Activated CD4-positive, alpha-beta T cell treated with anti-CD3 and anti-CD28 coated beads, Interleukin-2, amount 50 U/mL, for 1 hour (primary cell): ENCODE data around the gene SLC4A3.

Experiments
- DNase-seq: peaks from one replicate; pipeline ENCODE4 v3.0.0-alpha.2; 2020

Gene SLC4A3

GRCh38 chr2:219612577-219613286 is 14.7 kb upstream of the SLC4A3 start:
- no peak for DNase-seq

GRCh38 chr2:219613461-219614070 is 13.9 kb upstream of the SLC4A3 start:
- DNase-seq = no peak

- no peak for DNase-seq
Measured at GRCh38 chr2:219614076-219614860, 13.2 kb upstream of the SLC4A3 start.

- no peak for DNase-seq
Measured at GRCh38 chr2:219615036-219615435, 12.4 kb upstream of the SLC4A3 start.

GRCh38 chr2:219615894-219616293 is 11.5 kb upstream of the SLC4A3 start:
- no peak for DNase-seq

- no peak for DNase-seq
Measured at GRCh38 chr2:219616550-219616949, 10.9 kb upstream of the SLC4A3 start.

GRCh38 chr2:219618733-219619122 is 8.7 kb upstream of the SLC4A3 start:
- no peak for DNase-seq

GRCh38 chr2:219619235-219619634 is 8.2 kb upstream of the SLC4A3 start:
- no peak for DNase-seq

- no peak for DNase-seq
Measured at GRCh38 chr2:219620546-219620945, 6.9 kb upstream of the SLC4A3 start.

GRCh38 chr2:219621935-219622334 is 5.5 kb upstream of the SLC4A3 start:
- DNase-seq = no peak

- DNase-seq = no peak
Measured at GRCh38 chr2:219622472-219622871, 5.0 kb upstream of the SLC4A3 start.

- no peak for DNase-seq
Measured at GRCh38 chr2:219624565-219624964, 2.9 kb upstream of the SLC4A3 start.

GRCh38 chr2:219625179-219625578 is 2.3 kb upstream of the SLC4A3 start:
- no peak for DNase-seq

- DNase-seq = no peak
Measured at GRCh38 chr2:219626540-219626939, 890 bp upstream of the SLC4A3 start.

GRCh38 chr2:219628235-219628985 is 980 bp downstream of the SLC4A3 start:
- no peak for DNase-seq

- no peak for DNase-seq
Measured at GRCh38 chr2:219628986-219629901, 1.8 kb downstream of the SLC4A3 start.

- DNase-seq = no peak
Measured at GRCh38 chr2:219629976-219630695, 2.7 kb downstream of the SLC4A3 start.

- no peak for DNase-seq
Measured at GRCh38 chr2:219630770-219631405, 3.5 kb downstream of the SLC4A3 start.

- DNase-seq = no peak
Measured at GRCh38 chr2:219631406-219631891, 4.0 kb downstream of the SLC4A3 start.

- no peak for DNase-seq
Measured at GRCh38 chr2:219631904-219632759, 4.7 kb downstream of the SLC4A3 start.
